Mesothelial cell of epicardium (in vitro differentiated cells): ENCODE results near the gene TMEM41A. TPM values are rescaled to one million over a fixed set of nuclear protein-coding genes. Genes with fewer than 3 reads are reported as not detected.
A peak's percentile ranks its signal among the peaks of the same experiment; 100 is the strongest.

Experiments used
- DNase-seq, 2 experiments: peaks; one replicate each; pipeline ENCODE4 v3.0.0; 2021; ENCODE audit warnings: low spot score in 2 of 2; ENCODE audit not compliant: unreplicated experiment in 2 of 2
- H3K27ac Mint-ChIP-seq: 2 replicates; pipeline ENCODE4 v1.8.0; 2021; ENCODE audit warnings: mixed read lengths
- H3K27me3 Mint-ChIP-seq: 2 replicates; pipeline ENCODE4 v1.8.0; 2021; ENCODE audit warnings: low read depth, mixed read lengths
- H3K36me3 Mint-ChIP-seq: 2 replicates; pipeline ENCODE4 v1.8.0; 2021; ENCODE audit warnings: mixed read lengths
- H3K4me1 Mint-ChIP-seq: 2 replicates; pipeline ENCODE4 v1.8.0; 2021; ENCODE audit warnings: mixed read lengths
- H3K4me3 Mint-ChIP-seq: 2 replicates; pipeline ENCODE4 v1.8.0; 2021; ENCODE audit warnings: mild to moderate bottlenecking, moderate library complexity, mixed read lengths
- H3K9me3 Mint-ChIP-seq: 2 replicates; pipeline ENCODE4 v1.8.0; 2021; ENCODE audit warnings: mixed read lengths
- total RNA-seq: library from RNA; stranded (reverse); gene quantifications from 3 replicates; pipeline ENCODE4 v1.2.1, GENCODE V29; 2021
- TF ChIP-seq, protein P1 (sequence below): fragments of 200-600 bp; sonication (generic); IDR thresholded peaks from one replicate; pipeline ENCODE4 v1.5.0; 2021; ENCODE audit warnings: antibody characterized with exemption; ENCODE audit not compliant: unreplicated experiment

TMEM41A gene
- 25.8 to 28.4 TPM (median 27.3 TPM) in 3 replicates for total RNA-seq

GRCh38 chr3:185498503-185499396, at the start of gene TMEM41A:
TSS of gene TMEM41A (minus strand) at chr3:185499035. CDS start at chr3:185498961, 74 bp downstream.
- H3K36me3 Mint-ChIP-seq = peaks cover 16% of the 10 kb centered on the region
- DNase-seq = peak; percentile 89 to 96
- H3K27me3 Mint-ChIP-seq = peaks cover 27% of the 10 kb centered on the region
- TF ChIP-seq, protein P1, sequence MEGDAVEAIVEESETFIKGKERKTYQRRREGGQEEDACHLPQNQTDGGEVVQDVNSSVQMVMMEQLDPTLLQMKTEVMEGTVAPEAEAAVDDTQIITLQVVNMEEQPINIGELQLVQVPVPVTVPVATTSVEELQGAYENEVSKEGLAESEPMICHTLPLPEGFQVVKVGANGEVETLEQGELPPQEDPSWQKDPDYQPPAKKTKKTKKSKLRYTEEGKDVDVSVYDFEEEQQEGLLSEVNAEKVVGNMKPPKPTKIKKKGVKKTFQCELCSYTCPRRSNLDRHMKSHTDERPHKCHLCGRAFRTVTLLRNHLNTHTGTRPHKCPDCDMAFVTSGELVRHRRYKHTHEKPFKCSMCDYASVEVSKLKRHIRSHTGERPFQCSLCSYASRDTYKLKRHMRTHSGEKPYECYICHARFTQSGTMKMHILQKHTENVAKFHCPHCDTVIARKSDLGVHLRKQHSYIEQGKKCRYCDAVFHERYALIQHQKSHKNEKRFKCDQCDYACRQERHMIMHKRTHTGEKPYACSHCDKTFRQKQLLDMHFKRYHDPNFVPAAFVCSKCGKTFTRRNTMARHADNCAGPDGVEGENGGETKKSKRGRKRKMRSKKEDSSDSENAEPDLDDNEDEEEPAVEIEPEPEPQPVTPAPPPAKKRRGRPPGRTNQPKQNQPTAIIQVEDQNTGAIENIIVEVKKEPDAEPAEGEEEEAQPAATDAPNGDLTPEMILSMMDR = no peak
- peak within 1 kb of the TSS; percentile 96 for H3K27ac Mint-ChIP-seq
- no peaks in the 10 kb centered on the region for H3K9me3 Mint-ChIP-seq
- peak within 1 kb of the TSS; percentile 96 for H3K4me3 Mint-ChIP-seq
- H3K4me1 Mint-ChIP-seq = peaks cover 10% of the 10 kb centered on the region

DNA sequence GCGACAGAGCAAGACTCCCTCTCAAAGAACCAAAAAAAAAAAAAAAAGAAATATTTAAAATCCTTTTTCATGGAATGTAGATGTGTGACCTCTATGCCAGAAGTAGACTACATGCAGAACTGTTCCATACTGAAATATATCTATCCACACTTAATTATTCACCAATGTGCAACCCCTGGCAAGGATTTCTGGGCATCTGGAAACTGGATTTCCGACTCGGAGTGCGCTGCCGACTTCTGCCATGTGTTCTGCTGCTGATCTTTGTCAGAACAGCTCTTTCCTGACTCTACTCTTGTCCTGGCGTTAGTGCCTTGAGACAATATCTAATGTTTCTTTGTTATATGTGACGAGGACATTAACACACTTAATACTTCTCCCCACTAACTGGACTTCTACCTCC, 41.9 kb upstream of the TMEM41A start:
- Mint-ChIP-seq H3K9me3 (no peaks in the 10 kb centered on the region), H3K4me1 (peaks cover 13% of the 10 kb centered on the region), H3K27ac (no peak overlapping the region), H3K4me3 (no peak overlapping the region), H3K27me3 (peaks cover 2% of the 10 kb centered on the region), H3K36me3 (no peaks in the 10 kb centered on the region)
- TF ChIP-seq, protein P1 = no peak
- DNase-seq = no peak

- Mint-ChIP-seq H3K27me3 (peaks cover 2% of the 10 kb centered on the region), H3K4me3 (no peak overlapping the region), H3K9me3 (no peaks in the 10 kb centered on the region), H3K4me1 (peaks cover 11% of the 10 kb centered on the region), H3K36me3 (no peaks in the 10 kb centered on the region), H3K27ac (no peak overlapping the region)
- TF ChIP-seq, protein P1 = no peak
- no peak for DNase-seq
These were observed 41.1 kb upstream of the TMEM41A start for GRCh38 chr3:185539934-185540333.

- Mint-ChIP-seq H3K9me3 (no peaks in the 10 kb centered on the region), H3K27me3 (peaks cover 2% of the 10 kb centered on the region), H3K4me1 (peaks cover 6% of the 10 kb centered on the region), H3K36me3 (no peaks in the 10 kb centered on the region), H3K4me3 (no peak overlapping the region), H3K27ac (no peak overlapping the region)
- DNase-seq = no peak
- TF ChIP-seq, protein P1 = no peak
These were observed 38.6 kb upstream of the TMEM41A start for GRCh38 chr3:185537369-185537970.

- DNase-seq = no peak
- Mint-ChIP-seq H3K9me3 (no peaks in the 10 kb centered on the region), H3K27ac (no peak overlapping the region), H3K4me1 (peaks cover 6% of the 10 kb centered on the region), H3K36me3 (no peaks in the 10 kb centered on the region), H3K4me3 (no peak overlapping the region), H3K27me3 (no peaks in the 10 kb centered on the region)
- TF ChIP-seq, protein P1 = no peak
These were observed 35.7 kb upstream of the TMEM41A start for GRCh38 chr3:185534511-185534910.
